ENCODE results near the gene SNF8. TPM values are rescaled to one million over a fixed set of nuclear protein-coding genes. Genes with fewer than 3 reads are reported as not detected.
A peak's percentile ranks its signal among the peaks of the same experiment; 100 is the strongest.

SNF8 gene
- total and polyA plus RNA-seq, 12 donors = 90.0 to 196 (median 106) TPM

DNA sequence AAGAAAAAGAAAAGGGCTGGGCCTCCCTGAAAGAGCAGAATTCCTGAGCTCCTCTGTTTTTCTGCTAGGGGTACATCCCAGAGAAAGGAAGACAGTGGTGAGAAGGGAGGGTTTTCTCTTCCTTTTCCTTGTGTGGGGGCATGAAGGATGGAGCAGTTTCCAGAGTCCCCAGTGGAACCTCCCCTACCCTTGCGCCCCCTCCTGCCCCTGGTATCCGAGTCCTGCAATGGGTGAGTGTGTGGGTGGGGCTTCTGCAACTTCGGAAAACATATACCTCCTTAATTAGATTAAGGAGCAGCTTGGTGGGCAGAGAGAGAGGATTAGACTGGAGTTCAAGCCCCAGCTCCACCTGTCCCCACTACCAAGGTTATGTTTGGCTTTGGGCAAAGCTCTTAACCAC lies 29.2 kb upstream of the SNF8 start:
- Histone ChIP-seq H3K27ac (no peak overlapping the region), H3K9me3 (no peaks in the 10 kb centered on the region), H3K27me3 (peaks cover 0 to 91% (median 78%) of the 10 kb centered on the region in 7 donors), H3K4me3 (no peak overlapping the region), H3K36me3 (no peaks in the 10 kb centered on the region), H3K4me1 (peaks cover 0 to 12% (median 0%) of the 10 kb centered on the region in 9 donors)
- TF ChIP-seq CTCF (IDR thresholded peaks at IDR 0.05) = no peak
- intact Hi-C loops (cut with DNase I) = no loop called here
- ATAC-seq (no peak), DNase-seq (no peak)
- 51 to 54% methylated on average over 3 of the region's 3 CpGs for WGBS, 2 donors

- peak overlapping the region in 1 of 10 donors; percentile 23 for H3K27ac ChIP-seq
- H3K4me1 ChIP-seq = peaks cover 0 to 12% (median 0%) of the 10 kb centered on the region in 9 donors
- H3K27me3 ChIP-seq = peaks cover 0 to 89% (median 83%) of the 10 kb centered on the region in 7 donors
- ATAC-seq (no peak), DNase-seq (no peak)
- no peaks in the 10 kb centered on the region for H3K9me3 ChIP-seq
- 60 to 63% methylated on average over 7 of the region's 7 CpGs for WGBS, 2 donors
- no peaks in the 10 kb centered on the region for H3K36me3 ChIP-seq
- intact Hi-C loops (cut with DNase I) = no loop called here
- no peak for TF ChIP-seq CTCF (IDR thresholded peaks at IDR 0.05)
- no peak overlapping the region for H3K4me3 ChIP-seq
These were observed 28.1 kb upstream of the SNF8 start for GRCh38 chr17:48972749-48973097.

DNA sequence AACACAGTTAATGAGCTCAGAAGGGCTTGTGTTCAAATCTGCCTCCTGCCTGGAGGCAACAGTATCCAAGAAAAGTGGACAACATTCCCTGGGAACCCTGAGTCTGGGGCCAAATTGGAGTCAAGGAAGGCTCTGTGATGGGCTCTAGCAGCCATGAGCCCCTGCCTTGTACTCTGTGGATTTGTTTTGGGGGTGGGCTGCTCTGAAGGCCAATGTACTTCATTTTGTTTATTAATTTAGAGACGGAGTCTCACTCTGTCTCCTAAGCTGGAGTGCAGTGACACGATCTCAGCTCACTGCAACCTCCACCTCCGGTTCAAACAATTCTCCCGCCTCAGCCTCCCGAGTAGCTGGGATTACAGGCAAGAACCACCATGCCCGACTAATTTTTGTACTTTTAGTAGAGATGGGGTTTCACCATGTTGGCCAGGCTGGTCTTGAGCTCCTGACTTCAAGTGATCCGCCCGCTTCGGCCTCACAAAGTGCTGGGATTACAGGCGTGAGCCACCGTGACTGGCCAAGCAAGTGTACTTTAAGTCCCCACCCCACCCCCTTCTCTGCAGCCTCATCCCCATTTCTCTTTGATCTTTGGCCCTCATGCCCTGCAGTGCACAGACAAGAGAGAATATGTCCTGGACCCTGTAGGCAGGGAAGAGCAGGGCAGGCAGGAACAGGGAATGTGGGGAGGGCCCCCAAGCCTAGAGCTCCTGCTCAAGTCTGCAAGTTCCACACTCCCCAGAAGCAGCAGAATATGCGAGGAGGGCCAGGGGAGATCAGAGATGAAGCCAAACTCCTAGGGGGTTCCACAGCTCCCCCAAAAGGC lies 26.4 kb upstream of the SNF8 start:
- no peak for DNase-seq
- Histone ChIP-seq H3K4me1 (peaks cover 0 to 12% (median 0%) of the 10 kb centered on the region in 9 donors), H3K27ac (no peak overlapping the region), H3K9me3 (no peaks in the 10 kb centered on the region), H3K4me3 (no peak overlapping the region), H3K36me3 (no peaks in the 10 kb centered on the region), H3K27me3 (peaks cover 0 to 90% (median 86%) of the 10 kb centered on the region in 7 donors)
- 82 to 90% methylated on average over 12 of the region's 12 CpGs for WGBS, 2 donors
- no peak for ATAC-seq
- no peak for TF ChIP-seq CTCF (IDR thresholded peaks at IDR 0.05)
- intact Hi-C loops (cut with DNase I) = no loop called here

GRCh38 chr17:48970224-48970623 lies 25.6 kb upstream of the SNF8 start:
- intact Hi-C loops (cut with DNase I) = no loop called here
- Histone ChIP-seq H3K36me3 (no peaks in the 10 kb centered on the region), H3K9me3 (no peaks in the 10 kb centered on the region), H3K27ac (no peak overlapping the region), H3K27me3 (peaks cover 0 to 88% (median 79%) of the 10 kb centered on the region in 7 donors), H3K4me1 (peaks cover 0 to 12% (median 0%) of the 10 kb centered on the region in 9 donors), H3K4me3 (no peak overlapping the region)
- 14 to 20% methylated on average over 4 of the region's 4 CpGs for WGBS, 2 donors
- DNase-seq (no peak), ATAC-seq (no peak)
- no peak for TF ChIP-seq CTCF (IDR thresholded peaks at IDR 0.05)
